RCC 7860 (cell line): ENCODE data around the gene SMOC2.

Experiments
- DNase-seq: peaks from one replicate; pipeline ENCODE4 v3.0.0-alpha.2; 2015; ENCODE audit warnings: low spot score
- FAIRE-seq: peaks from 2 replicates; lab custom pipeline; 2012; peaks lifted over from hg19 to GRCh38; lab: Jason Lieb, UNC

Gene SMOC2

DNA sequence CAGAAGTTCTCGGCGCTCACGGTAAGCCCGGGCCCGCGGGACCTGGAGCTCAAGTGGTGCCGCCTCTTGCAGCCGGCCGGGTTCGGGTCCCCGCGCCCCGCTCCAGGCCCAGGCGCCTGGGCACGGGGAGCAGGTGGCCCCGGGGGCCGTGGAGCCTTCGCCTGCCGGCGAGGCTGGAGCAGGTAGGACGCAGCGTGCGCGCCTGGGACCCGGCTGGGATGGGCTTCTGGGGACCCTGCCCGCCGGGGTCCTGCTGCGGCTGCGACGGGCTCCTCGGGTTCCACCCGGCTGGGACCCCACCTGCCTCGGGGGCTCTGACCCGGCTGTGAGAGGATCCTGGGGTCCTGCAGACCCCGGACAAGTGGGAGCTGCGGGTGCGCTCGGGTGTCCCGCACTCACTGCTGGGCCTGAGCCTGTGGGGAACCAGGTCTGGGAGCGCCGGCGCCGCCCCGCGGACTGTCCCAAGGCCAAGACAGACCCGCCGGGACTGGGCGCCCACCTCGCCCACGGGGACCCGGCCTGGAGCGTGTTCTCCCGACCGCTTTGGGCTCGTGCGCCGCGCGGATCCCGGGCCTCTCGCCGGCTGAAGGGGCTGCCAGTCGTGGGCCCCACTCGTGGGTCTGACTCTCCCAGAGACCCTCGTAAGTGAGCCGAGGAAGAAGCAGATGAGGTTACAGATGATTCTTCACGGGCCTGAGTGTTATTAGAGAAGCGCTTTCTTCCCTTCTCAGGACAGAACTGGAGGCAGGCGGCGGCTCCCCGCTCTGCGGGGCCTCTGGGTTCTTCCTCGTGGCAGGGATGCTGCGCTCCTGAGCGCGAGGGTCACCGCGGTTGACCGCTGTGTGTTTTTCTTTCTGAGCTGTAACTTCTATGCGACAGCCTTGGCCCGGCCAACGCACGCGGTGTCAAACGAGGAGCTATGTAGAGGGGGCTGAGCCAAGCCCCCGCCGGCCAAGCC, 729 bp downstream of the SMOC2 start:
- DNase-seq = no peak
- FAIRE-seq = no peak

DNA sequence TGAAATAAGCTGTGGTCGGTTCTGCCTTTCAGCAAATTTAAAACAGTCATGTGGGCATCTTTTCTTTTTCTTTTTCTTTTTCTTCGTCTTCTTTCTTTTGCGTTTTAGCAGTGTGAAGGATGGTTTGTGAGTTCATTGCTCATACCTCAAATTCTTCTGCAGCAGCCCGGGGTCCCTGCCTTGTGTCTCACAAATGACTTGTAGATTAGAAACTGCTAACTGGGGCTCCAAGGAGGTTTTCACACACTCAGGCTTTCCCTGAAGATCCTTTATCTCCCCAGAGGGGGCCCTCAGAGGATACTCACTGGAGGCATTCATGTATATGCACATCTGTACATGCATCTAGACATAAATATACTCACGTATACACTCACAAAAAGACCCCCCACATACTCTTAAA, 1.7 kb downstream of the SMOC2 start:
- no peak for DNase-seq
- FAIRE-seq = no peak

DNA sequence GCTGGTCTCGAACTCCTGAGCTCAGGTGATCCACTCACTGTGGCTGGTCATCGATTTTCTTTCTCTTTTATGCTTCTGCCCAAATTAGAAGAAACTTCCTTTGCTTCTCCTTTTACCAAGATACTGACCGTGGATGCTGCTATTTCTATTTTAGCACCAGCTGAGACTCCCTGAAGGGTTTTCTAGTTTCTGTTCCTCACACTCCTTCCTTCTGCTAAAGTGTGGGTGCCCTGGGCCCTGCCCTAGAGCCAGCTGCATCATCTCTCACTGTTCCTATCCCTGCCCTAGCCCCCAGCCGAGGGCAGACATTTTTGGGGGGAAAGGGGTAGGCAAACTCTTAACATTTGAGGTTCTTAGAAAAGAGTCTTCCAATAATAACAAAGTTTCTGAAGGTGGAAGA, 6.3 kb downstream of the SMOC2 start:
- DNase-seq (no peak), FAIRE-seq (no peak)

DNA sequence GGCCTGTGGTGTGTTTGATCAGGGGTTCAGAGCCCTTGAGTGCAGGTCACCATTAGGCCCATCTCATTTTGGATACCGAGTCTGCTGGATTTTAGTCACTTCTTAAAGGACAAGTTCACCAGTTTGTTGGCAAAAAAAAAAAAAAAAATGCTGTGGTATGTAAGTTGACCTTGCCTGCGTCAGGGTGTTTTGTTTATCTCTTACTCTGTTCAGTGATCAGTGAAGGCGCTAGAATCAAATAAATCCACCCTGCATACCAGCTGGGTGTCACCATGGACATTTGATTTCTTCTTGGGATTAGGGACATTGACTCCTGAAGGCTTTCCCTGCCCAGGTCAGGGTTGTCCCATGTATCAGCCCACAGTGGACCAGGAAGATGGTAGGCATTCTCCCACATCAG, 6.7 kb downstream of the SMOC2 start:
- FAIRE-seq (no peak), DNase-seq (no peak)

DNA sequence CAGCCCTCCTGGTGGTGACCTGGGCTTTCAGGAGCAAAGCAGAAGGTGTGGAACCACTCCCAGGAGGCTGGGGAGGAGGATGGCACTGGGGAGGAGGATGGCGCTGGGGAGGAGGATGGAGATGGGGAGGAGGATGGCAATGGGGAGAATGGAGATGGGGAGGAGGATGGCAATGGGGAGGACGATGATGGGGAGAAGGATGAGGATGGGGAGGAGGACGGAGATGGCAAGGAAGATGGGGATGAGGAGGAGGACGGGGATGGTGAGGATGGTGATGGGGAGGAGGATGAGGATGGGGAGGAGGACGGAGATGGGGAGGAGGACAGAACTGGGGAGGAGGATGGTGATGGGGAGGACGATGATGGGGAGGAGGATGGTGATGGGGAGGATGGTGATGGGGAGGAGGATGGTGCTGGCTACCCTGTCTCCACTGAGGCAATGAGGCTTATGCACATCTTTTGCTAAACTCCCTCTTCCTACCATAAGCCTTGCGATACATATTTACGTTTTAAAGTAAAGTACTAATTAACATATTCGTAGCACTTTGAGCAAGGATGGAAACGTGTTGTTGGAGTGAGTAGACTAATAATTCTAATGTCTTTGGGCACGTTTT, 7.4 kb downstream of the SMOC2 start:
- FAIRE-seq (no peak), DNase-seq (no peak)

DNA sequence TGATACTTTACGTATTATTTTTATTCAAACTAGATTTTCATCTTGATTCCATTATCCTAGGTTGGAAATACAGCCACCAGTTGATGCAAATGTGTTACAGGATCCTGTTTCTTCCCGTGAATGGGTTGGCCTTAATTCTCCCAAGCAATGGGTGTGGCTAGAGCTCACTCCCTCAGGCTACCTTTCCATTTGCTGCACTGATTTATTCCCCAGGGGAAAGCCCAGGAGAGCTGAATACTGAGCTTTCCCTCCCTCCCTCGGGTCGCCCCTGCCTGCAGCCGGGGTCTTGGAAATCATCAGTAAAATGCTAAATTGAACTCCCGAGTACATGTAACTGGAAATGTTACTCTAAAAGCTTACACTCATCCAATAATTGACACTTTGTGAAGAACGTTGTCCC, 9.9 kb downstream of the SMOC2 start:
- FAIRE-seq (no peak), DNase-seq (no peak)

DNA sequence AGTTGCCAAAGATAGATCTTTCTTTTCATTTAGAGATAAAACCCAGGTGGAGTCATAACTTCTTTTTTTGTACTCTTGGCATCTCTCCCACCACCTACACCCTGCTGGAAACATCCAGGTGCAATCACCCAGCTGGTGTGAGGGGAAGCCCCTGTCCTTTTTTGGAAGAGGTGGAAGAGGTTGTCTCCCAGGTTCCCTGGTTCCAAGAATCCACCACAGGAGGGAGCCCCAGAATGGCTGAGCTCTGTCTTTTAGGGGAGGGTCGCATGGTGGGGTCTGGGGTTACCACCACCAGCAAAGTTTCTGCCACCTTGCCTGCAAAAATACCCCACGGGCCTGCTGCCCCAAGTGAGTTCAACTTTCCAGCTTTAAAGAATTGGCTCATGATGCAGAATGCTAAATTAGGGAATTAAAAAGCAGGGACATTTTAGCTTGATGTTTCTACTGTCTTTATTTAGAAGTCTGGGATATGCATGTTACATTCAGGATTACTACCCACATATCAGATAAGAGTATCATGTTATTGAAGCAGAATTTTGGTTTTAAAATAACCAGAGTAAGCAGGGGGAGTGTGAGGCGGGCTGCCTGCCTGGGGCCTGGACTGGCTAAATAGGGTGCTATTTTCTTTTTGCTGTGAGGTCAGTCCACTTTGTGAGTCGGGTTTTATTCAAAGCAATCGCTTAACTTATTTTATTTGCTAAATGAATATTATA, 11.0 kb downstream of the SMOC2 start:
- DNase-seq (no peak), FAIRE-seq (no peak)

DNA sequence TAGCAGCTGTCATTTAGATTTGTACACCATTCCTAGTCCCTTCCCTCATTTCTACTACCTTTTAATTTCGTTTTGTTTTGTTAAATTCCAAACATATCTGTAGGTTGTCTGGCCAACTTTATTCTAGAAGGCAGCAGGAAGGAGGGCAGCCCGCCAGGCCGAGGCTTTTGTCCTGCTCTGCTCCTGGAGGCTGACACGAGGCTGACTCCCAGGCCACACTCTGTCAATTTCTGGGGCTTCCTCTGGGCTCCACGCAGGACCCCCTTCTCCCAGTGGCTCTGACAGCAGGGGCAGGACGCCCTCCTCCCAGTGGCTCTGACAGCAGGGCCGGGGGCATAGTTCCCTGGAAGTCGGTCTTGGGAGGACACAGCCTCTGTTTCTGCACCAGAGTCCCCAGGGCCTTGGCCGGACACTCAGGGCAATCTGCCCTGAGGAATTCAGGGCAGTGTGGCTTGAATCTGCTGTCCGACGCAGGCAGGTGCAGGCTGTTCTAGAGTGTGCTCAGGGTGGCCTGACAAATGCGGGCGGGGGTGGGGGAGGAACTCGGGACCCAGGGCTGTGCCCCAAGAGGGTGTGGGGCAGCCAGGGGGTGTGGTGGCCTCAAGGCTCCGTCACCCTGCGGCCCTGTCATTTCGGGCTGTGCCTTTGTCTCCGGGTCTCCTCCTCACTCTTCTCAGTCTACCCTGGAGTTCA, 11.8 kb downstream of the SMOC2 start:
- DNase-seq = no peak
- FAIRE-seq = no peak

DNA sequence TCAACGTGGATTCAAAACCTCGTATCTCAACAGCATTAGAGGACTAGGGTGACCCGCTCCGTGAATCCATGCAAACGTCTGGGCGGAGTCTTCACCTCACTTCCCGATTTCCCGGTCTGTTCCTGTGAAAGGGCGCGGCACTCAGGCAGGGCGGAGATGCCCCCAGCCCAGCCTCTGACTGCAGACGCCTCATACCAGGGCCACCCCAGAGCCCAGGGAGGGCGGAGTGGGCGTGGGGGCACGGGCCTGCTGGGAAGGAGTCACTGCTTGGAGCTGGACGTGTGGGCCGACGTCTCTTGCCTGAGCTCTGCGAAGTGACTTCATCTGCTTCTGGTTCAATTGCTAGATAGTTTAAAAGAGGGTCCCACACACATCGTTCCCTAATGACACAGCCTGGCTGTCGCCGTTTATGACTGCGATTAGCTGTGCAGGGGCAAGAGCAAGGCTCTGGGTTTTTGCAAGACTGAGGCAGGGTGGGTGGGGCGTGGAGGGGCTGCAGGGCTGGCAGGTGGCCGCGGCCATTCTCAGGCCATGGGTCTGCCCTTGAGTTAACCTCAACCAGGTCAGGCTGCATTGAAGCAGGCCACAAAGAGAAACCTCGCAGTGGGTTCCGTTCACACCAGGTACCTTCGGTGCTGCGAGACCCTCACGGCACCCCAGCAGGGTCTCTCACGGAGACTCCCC, 15.0 kb downstream of the SMOC2 start:
- DNase-seq = no peak
- FAIRE-seq = no peak

DNA sequence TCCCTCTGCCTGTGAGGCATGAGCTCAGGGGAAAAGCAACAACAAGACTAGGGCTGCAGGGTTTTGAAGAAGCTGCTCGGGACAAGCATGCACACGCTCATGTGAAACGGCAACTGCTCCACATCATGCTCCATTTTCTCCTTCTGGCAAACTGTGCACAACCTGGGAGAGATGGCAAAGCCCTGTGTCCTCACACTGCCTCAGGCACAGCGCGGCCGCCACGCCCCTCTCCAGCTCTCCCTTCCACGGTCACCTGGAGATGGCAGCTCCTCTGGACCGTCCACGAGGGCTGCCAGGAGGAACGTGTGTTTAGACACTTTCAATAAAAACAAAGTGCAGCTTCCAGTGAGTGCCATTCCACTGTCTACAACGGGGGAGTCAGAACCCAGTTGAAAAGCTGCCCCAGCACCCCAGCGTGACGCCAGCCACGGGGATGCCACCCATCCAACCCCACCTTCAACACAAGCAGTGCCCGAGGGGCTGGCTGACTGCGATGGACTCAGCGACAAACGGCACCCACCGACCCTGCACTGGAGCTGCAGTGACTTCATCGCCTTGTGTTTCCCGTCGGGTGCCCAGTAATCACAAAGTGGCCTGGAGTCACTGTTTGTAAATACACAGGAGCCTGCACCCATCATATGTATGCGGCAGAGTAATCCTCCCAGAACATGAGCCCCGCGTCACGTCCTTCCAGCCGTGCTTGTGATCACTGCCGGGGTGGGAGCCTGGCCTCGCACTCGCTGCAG, 16.1 kb downstream of the SMOC2 start:
- no peak for DNase-seq
- no peak for FAIRE-seq

DNA sequence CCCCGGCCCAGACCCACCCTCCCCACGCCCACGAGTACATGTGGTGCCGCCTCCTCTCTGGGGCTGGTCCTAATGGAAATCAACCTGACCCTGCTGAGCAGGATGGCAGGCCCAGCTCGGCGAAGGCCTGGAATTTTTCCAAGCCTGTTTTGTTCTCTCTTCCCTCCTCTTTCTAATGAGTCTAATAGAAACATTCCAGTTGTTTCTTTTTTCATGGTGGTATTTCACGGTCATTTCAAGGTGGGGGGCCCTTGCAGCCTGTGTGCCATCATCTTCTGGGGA, 16.6 kb downstream of the SMOC2 start:
- DNase-seq (no peak), FAIRE-seq (no peak)

DNA sequence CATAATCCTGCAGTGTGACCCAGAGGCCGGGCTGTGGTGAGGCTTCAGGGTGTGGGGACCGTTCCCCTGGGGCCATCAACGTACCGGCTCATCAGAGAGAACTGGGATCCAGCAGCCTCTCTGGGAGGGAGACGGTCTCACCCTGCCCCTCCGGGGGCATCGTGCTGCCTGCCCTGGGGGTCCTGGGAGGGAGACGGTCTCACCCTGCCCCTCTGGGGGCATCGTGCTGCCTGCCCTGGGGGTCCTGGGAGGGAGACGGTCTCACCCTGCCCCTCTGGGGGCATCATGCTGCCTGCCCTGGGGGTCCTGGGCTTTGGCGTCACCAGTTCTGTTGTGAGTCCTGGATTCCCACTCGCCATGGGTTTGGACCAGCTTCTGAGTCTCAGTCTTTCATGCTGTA, 17.1 kb downstream of the SMOC2 start:
- FAIRE-seq = no peak
- no peak for DNase-seq

DNA sequence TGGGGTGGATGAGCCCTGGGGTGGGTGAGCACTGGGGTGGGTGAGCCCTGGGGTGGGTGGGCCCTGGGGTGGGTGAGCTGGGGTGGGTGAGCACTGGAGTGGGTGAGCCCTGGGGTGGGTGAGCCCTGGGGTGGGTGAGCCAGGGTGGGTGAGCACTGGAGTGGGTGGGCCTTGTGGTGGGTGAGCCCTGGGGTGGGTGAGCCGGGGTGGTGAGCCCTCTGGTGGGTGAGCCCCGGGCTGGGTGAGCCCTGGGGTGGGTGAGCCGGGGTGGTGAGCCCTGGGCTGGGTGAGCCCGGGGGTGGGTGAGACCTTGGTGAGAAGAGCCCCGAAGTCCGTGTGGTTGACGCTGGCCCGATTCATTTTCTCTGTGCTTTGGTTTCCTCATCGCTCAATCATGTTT, 18.6 kb downstream of the SMOC2 start:
- FAIRE-seq = no peak
- no peak for DNase-seq

DNA sequence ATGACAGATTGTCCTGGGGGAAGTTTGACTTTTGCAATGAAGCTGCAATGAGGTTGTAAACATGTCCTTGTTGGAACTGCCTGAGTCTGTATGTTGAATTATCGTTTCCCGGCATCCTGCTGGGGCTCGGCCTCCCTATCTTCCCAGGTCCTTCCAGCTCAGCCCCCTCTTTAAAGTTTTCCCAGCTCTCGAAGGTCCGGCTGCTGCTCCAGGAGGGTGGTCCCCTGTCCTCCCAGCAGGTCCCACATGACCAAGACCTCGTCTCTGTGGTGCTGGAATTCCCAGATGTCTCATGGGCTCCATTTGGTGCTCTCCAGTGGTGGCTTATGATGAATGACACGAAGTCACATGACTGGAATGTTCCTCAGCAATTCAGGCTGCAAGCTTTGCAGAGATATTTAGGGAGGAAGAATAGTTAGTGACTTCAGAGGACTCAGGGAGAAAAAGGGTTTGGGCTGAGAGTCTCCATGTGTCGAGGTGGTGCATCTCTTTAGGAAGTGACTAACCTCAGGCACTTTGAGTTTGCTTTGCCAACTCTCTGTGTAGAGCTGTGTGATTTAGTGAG, 21.4 kb downstream of the SMOC2 start:
- FAIRE-seq = no peak

DNA sequence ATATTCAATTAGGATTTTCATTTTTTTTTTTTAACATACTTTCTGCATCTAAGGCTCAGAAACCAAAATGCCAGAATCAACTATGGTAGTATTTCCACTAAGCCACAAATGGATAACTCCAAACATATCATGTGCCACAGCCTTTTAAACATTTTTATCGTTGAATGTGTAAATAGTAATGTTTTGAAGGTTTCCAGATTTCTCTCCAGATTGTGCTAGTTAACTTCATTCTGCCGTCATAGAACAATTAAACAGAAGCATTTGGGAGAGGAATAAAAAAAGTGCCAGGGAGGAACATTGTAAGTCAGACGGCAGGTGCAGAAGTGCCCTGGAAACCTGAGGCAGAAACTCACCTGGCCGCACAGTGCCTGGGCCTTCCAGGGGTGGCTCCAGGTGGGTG, 23.6 kb downstream of the SMOC2 start:
- DNase-seq (no peak), FAIRE-seq (no peak)

More for the DNA sequence above, 21.4 kb downstream of the SMOC2 start:
- DNase-seq = no peak

DNA sequence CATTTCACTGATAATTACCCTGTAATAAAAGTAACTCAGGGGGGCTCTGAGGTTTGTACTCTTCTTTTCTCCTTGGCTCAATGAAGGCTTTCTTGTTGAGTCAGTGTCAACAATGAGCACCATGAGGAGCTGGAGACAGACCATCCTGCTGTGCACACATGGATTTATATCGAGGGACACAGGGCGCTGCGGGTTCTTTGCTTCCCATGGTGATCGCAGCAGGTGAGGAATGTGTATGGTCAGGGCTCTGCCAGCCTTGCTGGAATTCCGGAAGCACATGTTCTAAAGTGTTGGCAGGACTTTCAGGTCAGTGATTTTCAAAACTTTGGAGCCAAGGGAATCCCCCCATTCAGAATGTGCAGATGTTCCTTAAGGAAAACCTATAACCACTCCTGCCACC, 27.1 kb downstream of the SMOC2 start:
- FAIRE-seq = no peak
- DNase-seq = no peak

DNA sequence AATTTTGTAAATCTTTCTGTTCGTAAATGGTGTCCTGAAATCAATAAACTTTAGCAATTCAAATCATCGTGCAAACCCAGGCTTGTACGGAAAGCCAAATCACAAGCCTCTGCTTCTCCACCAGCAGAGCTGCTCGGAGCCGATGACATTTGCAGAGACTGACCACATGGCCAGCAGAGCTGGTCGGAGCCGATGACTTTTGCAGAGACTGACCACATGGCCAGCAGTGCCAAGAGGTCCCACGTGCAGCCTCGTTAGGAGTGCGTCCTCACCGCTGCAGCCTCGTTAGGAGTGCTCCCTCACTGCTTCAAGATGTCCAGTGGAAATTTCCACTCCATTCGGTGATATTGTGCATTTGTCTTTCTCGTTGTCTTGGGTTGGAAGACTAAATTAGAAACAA, 28.5 kb downstream of the SMOC2 start:
- DNase-seq (no peak), FAIRE-seq (no peak)

DNA sequence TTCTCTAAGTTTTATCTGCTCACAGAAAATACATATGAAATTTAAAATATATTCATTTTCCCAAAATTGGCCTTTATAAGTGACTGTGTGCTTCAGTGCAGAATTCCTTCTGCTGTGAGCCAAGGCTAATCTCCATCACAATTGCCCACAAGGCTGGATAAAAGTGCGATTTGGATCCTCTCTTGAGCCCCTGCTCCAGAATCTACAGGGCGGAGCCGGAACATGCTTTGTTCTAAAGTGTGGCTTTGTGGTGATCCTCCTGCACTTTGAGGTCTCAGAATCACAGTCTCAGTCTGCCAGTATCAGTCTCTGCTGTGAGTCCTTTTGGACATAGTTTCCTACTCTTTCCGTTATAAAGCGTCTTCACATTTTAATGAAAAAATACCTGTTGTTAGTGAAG, 28.9 kb downstream of the SMOC2 start:
- FAIRE-seq = no peak
- DNase-seq = no peak

DNA sequence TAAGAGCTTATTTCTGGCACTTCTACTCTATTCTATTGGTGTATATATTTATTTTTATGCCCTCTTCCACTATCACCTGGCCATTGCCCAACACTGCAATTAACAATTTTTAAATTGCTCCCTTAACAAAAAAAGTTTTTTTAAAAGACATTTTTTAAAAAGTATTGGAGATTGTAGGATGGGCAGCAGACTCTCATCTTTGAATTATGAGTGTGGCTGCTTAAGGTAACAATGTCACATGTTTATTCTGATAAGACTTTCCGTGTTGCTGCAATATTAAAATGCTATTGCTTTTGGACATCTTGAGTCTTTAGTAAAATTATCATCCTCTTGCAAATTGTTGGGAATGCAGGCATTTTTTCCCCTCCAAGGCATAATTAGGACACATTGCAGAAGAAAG, 31.4 kb downstream of the SMOC2 start:
- FAIRE-seq = no peak
- DNase-seq = no peak

DNA sequence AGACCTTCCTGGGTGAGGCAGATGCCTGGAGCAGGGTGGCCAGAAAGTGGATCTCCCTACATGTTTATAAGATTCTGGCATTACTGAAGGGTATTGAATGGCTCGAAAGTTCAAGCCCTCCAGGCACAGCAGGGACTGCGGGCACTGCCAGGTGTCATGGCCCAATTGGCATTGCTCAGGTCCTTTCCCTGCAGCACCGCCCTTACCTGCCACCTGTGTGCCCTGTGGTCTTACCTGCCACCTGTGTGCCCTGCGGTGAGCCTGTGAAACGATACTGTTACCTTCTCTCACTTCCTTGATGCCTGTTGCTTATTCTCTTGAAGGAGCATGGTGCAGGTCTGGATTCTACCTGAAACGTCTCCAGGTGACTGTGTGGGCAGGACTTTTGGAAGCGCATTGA, 32.2 kb downstream of the SMOC2 start:
- DNase-seq = no peak
- no peak for FAIRE-seq
